Endometrial microvascular endothelial cells (primary cell): ENCODE results near the gene GPR33. TPM values are rescaled to one million over a fixed set of nuclear protein-coding genes. Genes with fewer than 3 reads are reported as not detected.
"Not testable (repeated sequence)": the region's sequence is repeated elsewhere in the genome, so short reads cannot be mapped to it uniquely, and the experiment has no call there.

ENCODE experiments used
- in situ Hi-C: cut with HindIII; loops from 2 replicates; pipeline ENCODE4 v1.10.0; 2017; ENCODE audit warnings: low sequenced_read_pairs, low pct_unique_long_range_greater_than_20kb; ENCODE audit errors: inconsistent ontology term
- total RNA-seq: library from RNA; depleted of rRNA; stranded (reverse); fragments of >200 nt; gene quantifications from one replicate; pipeline ENCODE4 v1.2.3, GENCODE V29; 2015; ENCODE audit errors: inconsistent ontology term

Gene GPR33
- total RNA-seq, 1 donor from 2014 or later: not detected

DNA sequence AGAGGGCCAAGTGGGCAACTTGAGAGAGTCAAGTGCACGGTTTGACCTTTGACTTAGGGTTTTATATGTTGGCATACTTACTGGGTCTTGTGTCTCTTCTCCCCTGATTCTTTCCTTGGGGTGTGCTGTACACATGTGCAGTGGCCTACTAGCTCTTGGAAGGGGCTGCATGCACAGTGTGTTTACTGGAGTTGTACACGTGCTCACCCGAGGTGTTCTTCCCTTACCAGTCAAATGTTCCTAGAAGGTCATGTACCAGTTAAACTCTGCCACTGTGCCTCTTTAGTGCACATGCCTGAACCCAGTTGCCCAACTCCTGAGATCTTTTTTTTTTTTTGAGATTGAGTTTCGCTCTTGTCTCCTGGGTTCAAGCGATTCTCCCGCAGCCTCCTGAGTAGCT is 21.3 kb downstream of the GPR33 start:
- in situ Hi-C loops: no loop called here

DNA sequence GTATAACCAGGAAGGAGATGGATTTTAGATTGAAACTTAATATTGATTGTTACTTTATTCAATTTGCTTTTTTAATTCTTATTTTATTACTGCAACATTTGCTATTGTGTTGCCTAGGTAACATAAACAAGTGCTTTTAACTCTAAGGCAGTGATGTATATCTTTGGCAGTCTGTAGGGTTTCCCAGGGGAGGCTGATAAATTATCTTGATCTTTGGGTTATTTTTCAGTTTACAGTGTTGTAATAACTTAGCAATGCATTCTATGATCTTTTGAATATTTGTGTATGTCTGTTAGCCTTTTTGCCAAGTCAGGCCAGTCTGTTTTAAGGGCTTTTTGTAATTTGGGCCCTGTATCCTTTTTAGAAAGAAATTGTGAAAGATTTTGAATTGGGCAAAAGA is 22.7 kb downstream of the GPR33 start:
- in situ Hi-C loops: no loop called here

DNA sequence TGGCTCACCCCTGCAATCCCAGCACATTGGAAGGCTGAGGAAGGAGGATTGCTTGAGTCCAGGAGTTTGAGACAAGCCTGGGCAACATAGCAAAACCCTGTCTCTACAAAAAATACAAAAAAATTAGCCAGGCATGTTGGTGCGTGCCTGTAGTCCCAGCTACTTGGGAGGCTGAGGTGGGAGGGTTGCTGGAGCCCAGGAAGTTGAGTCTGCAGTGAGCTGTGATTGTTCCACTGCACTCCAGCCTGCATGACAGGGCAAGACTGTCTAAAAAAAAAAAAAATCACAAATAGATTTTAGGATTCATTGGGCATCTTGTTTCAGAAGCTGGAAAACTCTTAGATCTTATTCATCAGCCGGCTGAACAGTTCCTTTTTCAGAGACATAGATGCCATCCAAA is 25.4 kb downstream of the GPR33 start:
- in situ Hi-C loops: not testable (repeated sequence)

DNA sequence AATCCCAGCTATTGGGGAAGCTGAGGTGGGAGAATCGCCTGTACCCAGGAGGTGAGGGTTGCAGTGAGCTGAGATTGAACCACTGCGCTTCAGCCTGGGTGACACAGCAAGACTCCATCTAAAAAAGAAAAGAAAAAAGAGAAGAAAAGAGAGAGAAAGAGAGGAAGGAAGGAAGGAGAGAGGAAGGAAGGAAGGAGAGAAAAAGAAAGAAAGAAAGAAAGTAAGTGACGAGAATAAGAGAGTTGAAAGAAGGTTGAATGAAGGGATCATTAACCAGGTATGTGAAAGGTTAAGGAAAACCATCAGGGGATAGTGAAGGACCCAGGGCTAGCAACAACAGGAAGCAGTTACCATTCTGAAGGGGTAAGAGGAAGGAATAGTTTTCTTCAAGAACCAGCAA is 26.3 kb downstream of the GPR33 start:
- in situ Hi-C loops: no loop called here

DNA sequence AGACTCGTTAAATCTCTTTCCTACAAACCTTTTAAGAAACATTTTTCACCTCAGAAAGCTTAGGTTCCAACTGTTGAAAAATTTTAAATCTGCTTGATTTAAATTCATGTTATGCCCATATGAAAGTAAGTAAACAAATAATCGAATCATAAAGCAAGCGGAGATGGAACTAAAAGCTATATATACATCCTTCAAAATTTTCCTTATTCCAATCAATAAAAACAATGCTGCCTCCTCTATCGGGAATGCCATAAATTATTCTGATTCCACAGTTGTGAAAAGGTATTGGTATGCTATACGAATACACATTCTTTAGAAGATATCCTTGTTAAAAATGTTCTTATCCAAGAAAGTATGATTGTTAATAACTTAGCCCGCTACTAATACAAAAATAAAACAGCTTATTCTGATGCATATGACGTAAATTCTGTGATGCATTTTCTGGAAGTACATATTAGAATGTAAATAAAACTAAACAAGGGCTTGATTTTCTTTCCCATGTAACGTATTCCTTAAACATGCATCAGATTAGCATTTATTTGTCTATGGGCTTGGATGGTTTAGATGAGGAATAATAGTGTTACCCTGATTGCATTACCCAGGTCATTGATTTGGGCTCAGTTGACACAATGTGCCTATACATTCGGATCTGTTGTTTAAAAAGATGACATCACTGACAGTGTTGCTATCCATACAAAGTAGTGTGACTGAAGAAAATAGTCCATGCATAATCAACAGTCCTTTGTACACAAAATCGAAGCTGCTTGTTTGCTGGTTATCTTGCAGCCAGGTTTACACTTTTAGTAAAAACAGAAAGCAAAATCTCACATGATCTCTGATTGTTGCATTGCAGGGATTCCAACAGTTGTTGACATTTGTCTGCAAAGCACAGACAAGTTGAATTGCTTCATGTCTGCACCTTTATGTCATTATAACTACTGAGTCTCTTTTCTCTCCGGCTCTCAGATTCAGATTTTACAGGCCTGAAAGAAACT is 29.9 kb downstream of the GPR33 start:
- in situ Hi-C loops: no loop called here

DNA sequence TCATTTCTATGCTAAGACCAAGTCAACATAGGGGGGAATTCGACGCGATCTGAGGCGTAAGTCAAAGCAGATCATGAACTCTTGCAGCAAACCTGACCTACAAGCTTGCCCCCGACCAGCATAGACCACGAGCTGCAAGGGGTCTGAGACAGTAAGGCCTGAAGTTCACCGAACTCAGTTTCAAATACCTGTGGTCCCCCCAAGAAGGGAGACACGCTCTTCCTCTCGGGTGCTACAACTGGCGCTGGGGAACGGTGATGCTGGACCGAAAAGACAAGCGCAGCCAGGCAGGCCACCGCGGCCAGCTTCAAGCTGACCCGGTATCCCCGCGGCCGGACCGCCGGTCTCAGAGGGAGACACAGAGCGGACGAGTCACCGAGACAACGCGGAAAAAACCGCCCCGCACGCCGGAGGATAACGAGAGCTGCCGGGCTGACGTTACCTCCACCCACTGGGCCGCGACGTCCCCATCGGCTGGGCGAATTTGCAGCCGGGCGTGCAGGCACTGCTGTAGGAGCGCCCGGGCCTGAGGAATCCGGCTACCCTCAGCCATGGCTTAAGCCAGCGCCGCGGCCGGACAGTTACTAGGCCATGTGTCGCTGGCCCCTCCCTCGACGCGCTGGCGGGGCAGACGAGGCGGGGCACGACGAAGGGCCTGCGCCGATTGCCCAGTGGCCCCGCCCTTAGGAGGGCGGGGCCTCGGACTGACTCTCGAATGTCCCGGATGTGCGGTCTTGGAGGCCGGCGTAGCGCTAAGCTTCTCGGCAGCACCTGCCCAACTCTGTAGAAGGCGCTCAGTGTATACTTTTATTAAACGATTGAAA is 30.8 kb downstream of the GPR33 start, which contains the start of gene DTD2:
DTD2 (minus strand) TSS at position 666 of the 824 bp plus-strand sequence; CDS start at position 553, 113 bp downstream.
- in situ Hi-C loops: no loop called here

DNA sequence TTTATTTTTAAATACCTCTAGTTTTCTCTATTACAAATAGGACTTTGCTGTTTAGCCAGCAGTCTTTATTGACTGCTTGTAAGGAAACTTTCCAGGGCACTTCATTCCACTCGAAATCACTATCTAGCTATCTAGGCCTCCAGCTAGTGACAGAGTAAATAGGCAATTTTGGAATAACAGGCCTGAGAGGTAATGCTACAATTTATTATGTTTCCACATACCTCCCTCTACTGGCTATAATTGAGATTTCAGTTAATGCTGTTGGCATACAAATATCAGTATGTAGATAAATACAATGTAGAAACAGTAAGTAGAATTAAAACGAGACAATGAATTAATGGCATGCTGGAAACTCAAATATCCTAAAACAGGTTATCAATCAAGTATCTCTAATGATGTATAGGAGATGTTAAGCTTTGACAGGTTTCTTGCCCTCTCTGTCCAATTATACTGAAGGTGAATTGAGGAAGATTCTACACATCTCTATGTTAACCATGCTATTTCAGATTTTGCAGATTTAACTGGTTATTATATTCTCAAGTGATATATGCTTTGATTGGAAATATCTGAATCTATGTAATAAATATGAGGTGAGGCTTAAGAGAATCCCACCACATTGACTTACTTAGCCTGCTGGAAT is 37.7 kb downstream of the GPR33 start:
- in situ Hi-C loops: no loop called here

DNA sequence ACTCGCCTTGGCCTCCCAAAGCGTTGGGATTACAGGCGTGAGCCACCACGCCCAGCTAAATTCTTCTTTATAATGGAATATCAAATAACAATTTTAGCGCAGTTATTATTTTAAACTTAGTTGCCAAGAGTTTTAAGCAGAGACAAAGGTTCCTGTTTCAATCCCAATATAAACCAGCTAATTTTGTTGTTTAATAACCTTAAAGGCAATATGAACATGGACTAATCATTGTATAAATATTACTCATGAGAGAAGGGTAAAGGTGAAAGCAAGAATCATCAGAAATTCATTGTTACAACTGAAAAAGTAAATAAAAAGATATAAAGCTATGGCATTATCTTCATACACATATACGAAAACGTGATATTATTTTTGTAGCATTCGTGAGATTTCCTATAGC is 38.7 kb downstream of the GPR33 start:
- in situ Hi-C loops: no loop called here

DNA sequence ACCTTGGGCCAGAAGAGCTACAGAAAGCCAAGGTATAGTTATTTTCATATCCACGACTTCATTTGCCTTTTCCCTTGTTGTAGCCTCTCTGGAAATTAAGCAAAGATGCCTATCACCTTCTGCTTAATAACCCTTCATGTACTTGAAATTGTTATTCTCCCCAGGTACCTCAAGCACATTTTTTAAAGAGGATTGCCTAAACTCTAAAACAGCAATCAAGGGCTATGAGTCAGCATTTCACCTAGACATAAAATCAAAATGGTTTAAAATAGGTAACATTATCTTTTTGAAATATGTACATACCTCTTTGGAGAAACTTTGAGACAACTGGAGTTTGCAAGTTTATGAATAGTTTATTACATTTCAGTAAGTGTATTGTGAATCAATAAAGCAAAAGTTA is 42.1 kb downstream of the GPR33 start:
- in situ Hi-C loops: no loop called here

DNA sequence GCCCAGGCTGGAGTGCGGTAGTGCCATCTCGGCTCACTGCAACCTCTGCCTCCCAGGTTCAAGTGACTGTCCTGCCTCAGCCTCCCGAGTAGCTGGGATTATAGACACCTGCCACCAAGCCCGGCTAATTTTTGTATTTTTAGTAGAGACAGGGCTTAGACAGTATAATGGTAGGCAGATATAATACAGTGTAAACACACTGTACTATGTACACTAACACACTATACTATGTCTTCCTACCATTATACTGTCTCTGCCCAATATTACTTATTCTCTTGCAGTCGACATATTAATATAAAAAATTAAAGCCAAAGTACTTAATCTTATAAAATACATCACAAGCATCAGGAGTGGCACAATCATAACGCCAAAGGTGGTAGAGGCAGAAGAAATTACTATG is 45.6 kb downstream of the GPR33 start:
- in situ Hi-C loops: no loop called here

DNA sequence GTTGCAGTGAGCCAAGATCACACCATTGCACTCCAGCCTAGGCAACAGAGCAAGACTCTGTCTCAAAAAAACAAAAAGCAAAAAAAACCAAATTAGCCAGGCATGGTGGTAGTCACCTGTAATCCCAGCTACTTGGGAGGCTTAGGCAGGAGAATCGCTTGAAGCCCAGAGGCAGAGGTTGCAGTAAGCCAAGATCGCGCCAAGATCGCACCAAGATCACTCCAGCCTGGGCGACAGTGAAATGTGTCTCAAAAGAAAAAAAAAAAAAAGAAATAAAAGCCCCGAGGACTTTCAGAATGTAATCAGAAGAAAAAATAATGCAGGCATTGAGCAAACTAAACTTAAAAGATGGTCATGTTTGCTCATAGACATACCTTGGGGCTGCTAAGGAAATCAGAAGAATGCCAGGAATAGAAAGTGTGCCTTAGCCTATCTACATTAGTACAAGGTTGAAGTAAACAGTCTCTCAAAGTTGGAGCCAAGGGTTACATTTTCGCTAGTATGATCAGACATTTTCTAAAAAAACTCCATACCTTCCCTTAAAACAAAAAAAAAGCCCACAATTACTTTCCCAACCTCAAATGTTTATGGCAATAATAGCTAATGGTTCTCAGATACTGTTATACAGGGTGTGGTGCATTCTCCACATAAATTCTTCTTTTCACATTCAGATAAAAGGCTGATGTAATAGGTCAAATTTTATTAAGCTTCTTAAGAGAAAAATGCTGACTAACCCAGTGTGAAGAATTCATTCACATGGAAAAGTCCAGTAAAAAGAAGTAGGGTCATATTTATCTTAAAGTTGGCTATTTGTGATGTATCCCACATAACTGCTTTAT is 46.3 kb downstream of the GPR33 start:
- in situ Hi-C loops: no loop called here

DNA sequence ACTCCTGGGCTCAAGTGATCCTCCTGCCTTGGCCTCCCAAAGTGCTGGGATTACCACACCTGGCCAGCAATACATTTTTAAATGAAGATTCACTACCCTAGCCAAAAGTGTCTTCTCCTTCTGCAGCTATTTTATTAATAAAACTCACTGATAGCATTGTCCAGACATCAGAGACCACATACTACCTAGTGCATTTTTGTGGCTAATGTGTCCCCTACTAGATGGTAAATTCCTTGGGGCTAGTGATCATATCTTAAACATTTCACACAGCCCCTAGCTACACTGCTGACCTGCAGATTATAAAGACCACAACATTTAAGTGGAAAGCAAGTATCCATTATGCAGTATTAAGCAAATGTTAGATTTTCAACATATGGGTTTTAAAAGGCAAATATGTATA is 47.6 kb downstream of the GPR33 start:
- in situ Hi-C loops: no loop called here

DNA sequence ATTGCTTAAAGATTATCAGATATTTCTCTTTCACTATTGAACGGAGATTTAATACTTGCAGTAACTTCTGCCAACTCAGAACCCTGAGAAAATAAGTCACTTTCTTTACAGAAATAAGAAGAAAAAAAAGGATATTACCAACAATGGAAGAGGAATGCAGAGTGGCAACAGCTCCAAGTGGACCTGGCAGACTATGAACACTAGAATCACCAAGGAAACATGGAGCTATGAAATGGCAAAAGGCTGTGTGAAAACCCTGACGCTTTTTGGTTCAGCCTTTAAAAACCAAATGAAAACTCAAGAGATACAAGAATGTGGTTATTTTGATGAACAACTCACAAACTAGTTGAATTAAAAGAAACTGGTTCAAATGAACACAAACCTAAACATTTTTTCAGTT is 48.3 kb downstream of the GPR33 start:
- in situ Hi-C loops: no loop called here

DNA sequence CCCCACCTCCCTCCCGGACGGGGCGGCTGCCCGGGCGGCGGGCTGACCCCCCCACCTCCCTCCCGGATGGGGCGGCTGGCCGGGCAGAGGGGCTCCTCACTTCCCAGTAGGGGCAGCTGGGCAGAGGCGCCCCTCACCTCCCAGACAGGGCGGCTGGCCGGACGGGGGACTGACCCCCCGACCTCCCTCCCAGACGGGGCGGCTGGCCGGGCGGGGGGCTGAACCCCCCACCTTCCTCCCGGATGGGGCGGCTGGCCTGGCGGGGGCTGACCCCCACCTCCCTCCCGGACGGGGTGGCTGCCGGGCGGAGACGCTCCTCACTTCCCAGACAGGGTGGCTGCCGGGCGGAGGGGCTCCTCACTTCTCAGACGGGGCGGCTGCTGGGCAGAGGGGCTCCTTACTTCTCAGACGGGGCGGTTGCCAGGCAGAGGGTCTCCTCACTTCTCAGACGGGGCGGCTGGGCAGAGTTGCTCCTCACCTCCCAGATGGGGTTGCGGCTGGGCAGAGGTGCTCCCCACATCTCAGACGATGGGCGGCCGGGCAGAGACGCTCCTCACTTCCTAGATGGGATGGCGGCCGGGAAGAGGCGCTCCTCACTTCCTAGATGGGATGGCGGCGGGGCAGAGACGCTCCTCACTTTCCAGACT is 50.7 kb downstream of the GPR33 start:
- in situ Hi-C loops: not testable (repeated sequence)

DNA sequence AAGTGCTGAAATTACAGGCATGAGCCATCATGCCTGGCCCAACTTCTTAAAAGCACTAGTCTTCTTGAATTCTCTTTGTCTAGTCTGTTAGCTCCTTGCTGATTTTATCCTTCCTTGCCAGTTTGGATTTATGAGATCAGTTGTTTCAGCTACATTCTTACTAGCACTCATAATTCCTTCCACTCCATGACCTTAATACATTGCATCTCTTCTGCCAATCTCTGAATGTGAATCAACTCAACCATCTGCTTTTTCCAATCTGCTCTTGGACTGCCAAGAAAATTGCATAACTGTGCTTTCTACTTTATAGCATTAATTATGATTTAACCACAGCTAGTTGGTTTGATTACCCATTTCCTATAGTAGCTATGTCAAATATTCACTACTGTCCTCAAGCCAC is 52.6 kb downstream of the GPR33 start:
- in situ Hi-C loops: no loop called here
